ENCODE results near the gene MYO1F.
"Not testable (repeated sequence)": the region's sequence is repeated elsewhere in the genome, so short reads cannot be mapped to it uniquely, and the experiment has no call there.

MYO1F gene

DNA sequence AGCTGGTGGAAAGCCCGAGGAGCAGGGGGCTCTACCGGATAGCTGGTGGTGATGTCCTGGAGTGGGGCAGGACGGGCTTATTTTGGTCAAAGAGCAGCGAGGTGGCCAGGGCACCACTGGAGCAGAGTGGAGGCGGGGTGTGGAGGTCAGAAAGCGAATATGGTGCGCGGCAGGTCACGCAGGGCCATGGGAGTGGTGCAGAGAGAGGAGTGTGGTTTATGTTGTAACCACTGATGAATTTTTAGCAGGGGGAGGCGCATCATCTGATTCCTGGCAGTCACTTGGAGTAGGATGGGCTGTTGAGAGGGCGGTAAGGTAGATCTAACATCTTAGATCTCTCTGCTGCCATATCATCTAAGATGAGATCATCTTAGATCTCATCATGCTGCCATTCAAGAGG is 61.9 kb downstream of the MYO1F start:
- peak; percentile 46 for DNase-seq (ENCODE audit: low read depth)

DNA sequence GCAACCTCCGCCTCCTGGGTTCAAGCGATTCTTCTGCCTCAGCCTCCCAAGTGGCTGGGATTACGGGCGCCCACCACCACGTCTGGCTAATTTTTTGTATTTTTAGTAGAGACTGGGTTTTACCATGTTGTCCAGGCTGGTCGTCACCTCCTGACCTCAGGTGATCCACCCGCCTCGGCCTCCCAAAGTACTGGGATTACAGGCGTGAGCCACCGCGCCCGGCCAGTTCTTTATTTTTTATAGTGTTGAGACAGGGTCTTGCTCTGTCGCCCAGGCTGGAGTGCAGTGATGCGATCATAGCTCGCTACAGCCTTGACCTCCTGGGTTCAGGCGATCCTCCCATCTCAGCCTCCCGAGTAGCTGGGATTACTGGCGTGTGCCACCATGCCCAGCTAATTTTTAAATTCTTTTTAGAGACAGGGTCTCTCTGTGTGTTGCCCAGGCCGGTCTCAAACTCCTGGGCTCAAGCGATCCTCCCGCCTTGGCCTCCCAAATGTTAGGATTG is 62.7 kb downstream of the MYO1F start:
- DNase-seq (ENCODE audit: low read depth) = not testable (repeated sequence)

DNA sequence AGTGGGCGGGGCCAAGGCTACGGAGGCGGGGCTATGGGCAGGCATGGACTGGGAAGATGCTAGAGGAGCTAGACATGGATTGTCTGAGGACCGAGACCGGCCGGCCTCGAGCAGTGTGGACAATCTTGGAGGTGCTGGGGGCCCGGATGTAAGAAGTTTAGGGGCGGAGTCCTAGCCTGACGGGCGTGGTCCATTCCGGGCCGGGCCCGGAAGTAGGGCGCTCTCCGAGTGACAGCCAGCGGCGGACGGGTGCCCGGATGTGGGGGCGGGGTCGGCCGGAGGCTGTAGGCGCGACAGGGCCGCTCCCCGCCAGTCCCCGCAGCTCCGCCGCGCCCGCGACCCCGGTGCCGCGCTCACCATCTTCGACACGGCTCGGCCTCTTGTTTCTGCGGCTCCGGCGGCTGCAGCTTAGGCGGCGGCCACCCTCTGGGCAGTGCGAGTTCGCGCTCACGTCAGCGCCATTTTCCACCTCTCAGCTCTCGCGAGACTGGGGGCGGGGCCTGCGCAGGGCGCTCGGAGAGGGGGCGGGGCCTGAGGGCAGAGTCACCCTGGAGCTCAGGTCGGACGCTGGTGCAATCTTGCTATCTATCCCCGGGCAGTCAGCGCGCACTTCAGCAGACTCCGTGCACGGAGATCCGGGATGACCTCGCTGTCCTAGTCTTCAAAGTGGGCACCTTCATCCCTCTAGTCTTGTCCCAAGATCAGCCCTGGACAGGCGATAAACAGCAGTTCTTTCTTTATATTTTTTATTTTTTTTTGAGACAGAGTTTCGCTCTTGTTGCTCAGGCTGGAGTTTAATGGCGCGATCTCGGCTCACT is 63.3 kb downstream of the MYO1F start, which contains the start of gene ZNF414:
Gene ZNF414, minus strand, starts transcription at position 481 of the 818 bp plus-strand sequence. Its CDS starts 121 bp downstream, at position 360.
- peak; percentile 95 for DNase-seq (ENCODE audit: low read depth)

DNA sequence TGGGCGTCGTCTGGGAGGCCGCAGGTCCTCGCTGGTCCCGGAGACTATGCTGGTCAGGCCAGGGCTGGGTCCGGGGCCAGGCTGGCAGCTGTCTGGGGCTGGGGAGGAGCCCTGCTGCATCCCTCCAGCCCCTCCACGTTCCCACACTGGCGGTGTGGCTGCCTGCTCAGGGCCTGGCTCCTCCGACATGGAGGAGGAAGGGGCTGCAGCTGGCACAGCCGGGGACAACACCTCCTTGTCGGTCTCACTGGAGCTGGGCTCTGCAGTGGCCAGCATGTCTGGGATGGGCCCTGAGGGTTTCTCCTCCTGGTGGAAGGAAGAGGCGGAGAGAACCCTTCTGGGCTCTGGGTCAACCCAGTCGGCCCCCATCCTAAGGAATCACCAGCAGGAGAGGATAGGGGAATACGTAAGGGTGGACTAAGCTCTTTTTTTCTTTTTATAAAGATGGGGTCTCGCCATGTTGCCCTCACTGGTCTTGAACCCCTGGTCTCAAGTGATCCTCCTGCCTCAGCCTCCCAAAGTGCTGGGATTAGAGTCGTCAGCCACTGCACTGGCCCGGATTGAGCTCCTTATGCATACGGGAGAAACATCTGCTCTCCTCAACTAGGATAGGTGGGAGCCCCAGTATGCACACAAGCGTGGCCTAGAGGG is 64.1 kb downstream of the MYO1F start:
- no peak for DNase-seq (ENCODE audit: low read depth)

DNA sequence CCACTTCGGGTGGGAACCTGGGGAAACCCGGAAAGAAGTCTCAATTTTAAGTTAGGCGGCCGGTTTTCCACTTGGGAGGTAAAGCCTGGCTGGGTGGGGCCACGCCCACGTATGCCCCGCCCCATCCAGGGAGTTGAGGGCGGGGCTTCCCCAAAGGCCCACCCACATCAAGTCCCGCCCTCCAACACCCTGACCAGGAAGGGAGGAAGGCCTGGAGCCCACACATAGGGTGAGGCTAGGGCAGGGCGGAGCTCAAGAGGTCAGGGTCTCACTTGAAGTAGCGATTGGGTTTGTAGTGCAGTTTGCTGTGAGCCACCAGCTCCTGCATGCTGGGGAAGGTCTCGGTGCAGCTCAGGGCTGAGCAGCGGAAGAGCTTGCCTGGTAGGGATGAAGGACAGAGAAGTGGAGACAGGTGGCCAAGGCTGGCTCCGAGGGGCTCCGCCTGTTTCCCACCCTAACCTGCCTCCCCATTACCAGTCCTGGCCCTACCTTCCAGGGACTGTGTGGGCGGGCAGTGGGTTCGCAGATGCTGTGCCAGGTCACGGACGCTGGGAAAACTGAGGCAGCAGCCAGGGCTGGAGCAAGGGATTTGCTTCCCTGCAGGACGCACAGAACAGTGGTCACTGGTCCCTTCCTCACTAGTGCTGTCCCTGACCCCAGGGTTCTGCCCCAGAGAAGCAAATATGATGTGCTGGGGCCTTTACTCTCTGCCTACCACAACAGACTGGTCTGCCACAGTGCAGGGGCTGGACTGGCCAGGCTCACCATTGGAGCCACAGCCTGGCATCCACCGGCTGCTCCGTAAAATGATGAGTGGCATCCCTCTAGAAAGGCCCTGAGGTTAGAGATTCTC is 64.9 kb downstream of the MYO1F start:
- DNase-seq (ENCODE audit: low read depth) = no peak

DNA sequence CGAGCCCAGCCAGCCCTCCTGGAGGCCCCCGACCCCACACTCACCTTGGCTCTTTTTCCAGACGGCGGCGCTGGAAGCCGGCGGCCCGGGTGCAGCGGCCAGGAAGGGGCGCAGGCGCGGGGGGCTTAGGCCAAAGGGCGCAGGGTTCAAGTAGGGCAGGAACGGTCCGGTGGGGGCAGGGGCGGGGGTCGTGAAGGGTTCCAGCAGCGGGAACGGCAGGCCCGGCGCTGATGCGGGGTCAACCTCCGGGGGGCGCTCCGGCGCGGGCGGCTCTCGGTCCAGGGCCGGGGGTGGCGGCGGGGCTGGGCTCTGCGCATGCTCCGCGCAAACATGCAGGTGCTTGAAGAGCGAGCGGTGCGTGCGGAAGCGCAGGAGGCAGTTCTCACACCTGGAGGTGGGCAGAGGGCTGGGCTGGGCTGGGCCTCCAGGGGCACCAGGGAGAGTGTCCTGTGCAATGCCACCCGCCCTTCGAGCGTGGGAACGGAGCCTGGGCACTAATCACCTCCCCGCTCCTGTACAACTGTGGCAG is 65.6 kb downstream of the MYO1F start:
- no peak for DNase-seq (ENCODE audit: low read depth)

DNA sequence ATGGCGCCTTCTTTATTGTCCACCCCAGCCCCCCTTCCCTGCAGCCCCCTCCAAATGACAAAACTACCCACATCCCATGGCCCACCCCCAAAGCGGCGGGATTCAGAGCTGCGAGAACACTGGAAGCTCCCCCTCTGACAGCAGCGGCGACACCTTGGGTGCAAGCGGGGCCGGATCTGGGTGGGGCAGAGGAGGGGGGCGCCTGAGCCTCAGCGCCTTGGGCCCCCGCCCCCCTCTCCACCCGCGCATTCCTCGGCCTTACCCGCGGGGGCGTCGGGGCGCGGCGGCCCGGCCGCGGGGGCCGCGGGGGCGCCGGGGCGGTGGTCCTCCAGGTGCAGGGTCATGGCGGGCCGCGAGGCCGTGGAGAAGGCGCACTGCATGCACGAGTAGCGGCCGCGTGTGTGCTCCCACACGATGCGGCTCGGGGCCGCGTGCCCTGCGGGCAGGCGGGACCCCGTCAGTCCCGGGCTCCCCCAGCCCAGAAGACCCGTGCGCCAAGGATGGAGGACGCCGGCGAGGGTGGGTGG is 66.6 kb downstream of the MYO1F start:
- no peak for DNase-seq (ENCODE audit: low read depth)

DNA sequence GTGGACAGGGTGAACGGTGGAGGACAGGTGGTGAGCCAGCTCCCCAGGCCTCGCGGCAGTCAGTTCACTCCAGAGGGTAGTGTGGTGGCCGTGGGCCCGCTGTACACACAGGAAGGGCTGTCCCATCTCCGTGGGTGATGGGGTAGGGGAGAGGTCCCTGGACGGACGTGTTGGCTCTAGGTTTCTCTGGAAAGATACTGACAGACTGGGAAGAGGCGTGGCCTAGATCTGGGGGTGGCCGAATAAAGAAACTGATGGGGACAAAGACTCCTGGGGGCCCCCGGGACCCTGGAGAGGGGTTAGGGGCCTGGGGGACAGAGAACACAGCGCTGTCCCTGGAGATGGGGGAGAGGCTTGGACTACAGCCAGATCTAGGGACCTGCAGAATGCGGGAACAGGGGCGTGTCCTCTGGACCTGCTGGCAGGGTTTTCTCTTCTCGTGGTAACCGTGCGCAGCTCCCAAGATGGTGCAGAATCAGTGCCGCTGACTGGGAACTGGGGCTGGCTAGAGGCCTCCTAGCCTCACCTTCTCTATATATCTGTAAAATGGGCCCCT is 70.8 kb downstream of the MYO1F start:
- DNase-seq (ENCODE audit: low read depth) = no peak

DNA sequence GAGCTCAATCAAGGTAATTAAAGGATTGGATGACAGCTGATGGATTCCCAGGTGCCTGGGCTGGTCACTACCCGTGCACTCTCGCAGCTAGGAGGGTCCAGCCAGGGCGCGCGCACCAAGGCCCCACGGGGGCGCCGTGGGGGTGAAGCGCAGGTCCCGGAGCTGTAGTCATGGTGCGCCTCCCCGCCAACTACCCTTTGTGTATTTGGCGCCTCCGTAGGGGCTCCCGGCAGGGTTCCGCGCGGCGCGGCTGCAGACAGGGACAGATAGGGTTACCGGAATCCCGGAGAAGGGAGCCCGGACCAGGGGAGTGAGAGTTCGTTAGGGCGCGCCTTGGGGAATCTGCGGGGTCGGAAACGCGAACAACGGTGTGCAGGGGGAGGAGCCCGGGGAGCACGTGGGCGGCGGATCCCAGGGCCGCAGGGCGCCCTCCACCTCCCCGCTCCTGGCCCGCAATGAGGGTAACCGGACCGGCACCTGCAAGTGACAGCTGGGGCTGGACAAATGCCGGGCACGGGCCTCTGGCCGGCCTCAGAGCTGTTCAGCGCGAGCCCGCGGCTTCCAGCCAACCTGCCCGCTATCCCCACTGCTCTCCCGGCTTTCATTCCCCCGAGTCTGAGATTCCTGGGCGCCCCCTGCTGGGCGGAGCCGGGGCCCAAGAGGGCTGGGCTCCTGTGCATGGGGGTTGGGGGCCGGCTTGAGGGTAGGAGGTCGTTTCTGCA is 71.4 kb downstream of the MYO1F start:
- peak; percentile 73 for DNase-seq (ENCODE audit: low read depth)

DNA sequence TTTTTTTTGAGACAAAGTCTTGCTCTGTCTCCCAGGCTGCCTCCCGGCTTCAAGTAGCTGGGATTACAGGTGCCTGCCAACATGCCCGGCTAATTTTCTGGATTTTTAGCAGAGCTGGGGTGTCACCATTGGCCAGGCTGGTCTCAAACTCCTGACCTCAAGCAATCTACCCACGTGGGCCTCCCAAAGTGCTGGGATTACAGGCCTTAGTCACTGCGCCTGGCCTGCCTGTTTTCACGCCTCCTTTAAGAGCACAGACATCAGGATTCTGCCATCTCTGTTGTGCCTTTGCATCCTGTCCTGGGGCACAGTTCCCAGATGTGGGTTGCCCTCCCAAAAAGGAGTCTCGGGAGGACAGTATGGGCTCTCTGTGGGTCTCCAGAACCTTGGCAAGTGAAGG is 72.3 kb downstream of the MYO1F start:
- DNase-seq (ENCODE audit: low read depth) = no peak

DNA sequence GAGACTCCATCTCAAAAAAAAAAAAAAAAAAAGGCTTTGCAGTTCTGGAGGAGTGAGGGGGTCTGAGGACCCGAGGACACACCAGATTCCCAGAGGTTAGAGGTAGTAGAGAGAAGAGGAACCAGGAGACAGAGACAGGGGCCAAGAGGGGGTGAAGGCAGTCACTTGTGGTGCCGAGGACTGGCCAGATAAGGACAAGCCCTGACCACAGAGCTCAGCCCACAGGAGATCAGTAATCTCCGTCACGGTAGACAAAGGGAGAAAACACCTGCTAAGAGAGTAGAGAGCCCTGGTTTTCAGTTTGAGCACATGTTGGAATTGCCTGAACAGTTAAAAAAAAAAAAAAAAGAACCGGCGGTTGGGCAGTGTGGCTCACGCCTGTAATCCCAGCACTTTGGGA is 73.1 kb downstream of the MYO1F start:
- DNase-seq (ENCODE audit: low read depth) = no peak

DNA sequence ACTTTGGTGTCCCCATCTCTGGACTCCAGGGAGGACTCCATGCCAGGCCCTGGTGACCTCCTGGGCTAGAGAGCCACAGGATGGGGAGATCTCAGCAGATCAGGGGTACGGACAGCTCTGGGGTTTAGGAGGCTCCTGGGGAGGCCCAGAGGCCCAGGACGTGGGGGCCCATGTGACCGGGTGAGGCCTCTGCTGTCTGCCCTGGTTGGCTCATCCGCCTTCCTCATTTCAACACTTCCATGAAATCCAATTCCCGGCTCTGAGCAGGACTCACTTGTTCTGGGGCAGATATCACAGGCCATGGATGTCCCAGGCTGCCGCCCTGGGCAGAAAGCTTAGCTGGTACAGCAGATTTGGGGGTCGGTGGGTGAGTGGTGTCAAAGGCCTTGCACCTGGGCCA is 73.7 kb downstream of the MYO1F start:
- DNase-seq (ENCODE audit: low read depth) = no peak

DNA sequence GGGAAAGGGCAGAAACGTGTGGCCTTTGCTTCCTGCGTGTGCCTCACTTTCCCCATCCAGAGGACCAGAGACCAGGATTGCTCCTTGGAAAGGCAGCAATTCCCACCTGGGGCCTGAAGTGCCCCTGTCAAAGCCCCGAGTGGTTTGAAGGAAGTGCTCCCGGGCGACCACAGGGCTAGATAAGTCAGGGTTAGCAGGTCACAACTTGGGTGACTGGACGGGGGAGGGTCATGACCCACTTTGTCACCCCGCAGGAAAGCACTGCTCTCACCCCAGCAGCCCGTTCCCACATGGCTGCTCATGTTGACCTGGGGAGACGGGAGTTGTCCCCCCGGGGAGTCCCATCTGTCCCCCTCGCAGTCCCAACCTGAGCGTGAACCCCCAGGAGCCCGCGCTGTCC is 75.3 kb downstream of the MYO1F start:
- DNase-seq (ENCODE audit: low read depth) = no peak

DNA sequence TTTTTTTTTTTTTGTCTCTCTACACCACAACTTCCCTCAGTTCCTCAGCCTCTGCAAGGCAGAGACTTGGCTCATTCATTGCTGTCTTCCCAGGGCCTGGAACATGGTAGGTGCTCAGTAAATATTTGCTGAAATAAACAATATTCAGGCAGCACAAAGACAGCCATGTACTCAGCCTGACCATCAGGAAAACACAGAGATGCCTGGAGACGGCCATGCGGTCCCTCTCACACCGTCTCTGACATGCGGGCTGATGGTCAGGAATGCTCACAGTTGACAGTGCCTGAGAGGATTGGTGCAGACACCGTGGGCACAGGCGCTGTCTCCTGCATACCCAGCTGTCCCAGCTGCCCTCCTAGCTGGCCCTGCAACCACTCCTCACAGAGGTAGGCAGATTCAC is 75.7 kb downstream of the MYO1F start:
- DNase-seq (ENCODE audit: low read depth) = no peak

DNA sequence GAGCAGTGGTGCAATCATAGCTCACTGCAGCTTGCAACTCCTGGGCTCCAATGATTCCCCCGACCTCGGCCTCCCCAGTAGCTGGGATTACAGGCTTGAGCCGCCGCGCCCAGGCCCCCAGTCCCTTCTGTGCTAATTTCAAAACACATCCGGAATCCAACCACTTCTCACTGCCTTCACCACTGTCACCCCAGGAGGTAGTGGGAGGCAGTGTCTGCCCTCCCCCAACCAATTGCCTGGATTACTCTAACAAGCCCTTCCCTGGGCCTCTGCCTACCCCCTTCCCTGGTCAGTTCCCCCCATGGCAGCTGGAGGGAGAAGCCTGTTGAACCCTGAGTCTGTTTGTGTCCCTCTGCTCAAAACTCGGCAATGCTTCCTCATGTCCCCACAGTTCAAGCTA is 77.1 kb downstream of the MYO1F start:
- DNase-seq (ENCODE audit: low read depth) = no peak

DNA sequence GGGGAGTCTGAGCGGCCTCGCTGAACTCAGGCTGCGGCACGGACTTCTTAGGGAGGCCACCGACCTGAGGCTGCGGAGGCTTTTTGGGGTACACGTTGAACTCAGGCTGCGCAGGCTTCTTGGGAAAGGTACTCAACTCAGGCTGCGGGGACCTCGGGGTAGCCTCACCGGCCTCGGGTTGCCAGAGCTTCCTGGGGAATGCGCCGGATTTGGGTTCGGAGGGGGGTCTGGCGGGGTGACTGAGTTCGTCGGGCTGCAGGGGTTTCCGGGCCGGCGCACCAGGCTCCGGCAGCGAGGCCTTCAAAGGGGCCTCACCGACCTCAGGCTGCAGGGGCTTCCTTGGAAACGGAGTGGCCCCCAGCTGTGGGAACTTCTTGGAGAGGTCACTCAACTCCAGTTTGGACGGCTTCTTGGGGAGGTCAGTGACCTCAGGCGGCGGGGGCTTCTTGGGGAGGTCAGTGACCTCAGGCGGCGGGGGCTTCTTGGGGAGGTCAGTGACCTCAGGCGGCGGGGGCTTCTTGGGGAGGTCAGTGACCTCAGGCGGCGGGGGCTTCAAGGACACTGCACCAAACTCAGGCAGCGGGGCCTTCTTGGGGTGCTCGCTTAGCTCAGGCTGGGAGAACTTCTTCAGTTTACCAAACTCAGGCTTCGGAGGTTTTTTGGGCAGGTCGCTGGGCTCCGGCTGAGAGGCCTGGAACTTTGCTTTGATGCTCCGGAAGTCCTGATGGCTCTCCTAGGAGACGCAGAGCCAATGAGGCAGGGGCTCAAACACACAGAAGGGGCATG is 78.0 kb downstream of the MYO1F start:
- no peak for DNase-seq (ENCODE audit: low read depth)

DNA sequence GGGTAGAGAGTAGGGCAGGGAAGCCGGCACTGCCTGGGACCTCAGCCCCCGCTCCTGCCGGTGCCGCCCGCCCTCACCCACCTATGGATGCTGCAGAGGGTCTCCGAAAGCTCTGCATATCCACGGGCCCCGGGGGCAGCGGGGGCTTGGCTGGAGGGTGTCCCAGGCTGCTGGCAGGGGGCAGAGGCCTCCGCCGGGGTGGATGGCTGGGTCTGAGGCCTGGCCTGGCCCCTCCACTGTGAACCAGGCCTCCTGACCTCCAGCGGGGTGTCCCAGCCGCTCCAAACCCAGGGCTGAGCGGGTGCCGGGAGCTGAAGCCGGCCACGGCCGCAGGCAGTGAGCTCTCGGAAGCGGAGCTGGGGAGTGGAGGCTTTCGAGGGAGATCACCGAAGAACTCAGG is 78.9 kb downstream of the MYO1F start:
- no peak for DNase-seq (ENCODE audit: low read depth)

DNA sequence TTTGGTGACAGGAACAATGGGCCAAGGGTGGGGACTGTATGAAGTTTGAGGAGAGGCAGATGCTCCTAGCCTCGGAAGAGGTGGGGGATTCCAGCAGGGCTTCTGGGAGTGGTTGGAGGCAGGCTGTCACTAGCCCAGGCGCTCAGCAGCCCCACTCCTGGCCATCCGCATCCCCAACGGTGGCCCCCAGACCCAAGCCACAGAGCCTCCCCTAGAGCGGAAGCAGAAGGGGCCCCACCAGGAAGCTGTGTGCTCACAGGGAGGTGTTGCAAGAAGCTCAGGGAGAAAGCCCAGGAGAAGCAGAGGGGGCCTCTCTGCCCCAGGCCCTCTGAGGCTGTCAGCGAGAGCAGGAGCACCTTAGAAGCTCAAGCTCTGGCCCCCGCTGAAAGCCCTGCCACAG is 83.1 kb downstream of the MYO1F start:
- no peak for DNase-seq (ENCODE audit: low read depth)

DNA sequence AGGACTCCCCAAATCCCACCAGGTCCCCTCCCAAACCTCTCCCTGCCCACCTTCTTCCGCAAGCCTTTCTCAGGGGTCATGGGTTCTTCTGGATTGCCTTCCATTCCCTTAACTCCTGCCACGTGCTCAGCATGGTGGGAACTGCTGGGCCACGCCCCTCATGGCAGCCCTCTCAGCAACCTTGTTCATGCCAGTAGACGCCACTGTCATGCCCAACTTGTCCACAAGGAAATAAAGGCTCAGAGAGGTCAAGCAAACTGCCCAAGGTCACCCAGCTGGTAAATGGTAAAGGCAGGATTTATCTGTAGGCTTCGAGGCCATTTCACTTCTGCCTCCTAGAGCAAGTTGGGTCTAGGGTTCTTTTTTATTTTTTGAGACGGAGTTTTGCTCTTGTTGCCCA is 85.7 kb downstream of the MYO1F start:
- no peak for DNase-seq (ENCODE audit: low read depth)

DNA sequence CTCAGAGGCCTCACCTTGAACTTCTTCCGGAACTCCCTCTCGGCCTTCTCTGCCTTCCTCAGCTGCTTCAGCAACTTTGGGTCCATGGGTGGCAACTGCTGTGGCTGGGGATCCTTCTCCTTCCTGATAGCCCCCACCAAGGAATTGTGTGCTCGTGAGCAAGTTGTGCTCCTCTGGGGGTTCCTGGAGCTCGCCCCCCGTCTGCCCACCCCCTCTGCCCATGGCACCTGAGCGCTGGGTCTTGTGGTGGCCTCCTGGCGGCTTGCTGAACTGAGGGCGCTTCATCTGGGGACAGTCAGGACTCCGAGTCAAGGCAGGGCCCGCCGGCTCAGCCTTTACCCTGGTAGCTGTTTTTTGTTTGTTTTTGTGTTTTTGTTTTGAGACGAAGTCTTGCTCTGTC is 86.4 kb downstream of the MYO1F start:
- no peak for DNase-seq (ENCODE audit: low read depth)
